CD4-positive, alpha-beta T cell treated with Interleukin-1 beta for 1 hour (primary cell): ENCODE data around the gene VILL.
"Not testable (repeated sequence)": the region's sequence is repeated elsewhere in the genome, so short reads cannot be mapped to it uniquely, and the experiment has no call there.

Source experiments
- DNase-seq, 2 donors: peaks; one replicate each; pipeline ENCODE4 v3.0.0-alpha.2; 2020 to 2022

The VILL gene

GRCh38 chr3:38039899-38040261 lies 49.3 kb downstream of the VILL start:
- DNase-seq = peak; percentile 68 to 74

- no peak for DNase-seq
Measured at GRCh38 chr3:38040401-38040800, 49.8 kb downstream of the VILL start.

GRCh38 chr3:38043486-38043885 lies 52.9 kb downstream of the VILL start:
- DNase-seq = no peak

GRCh38 chr3:38046027-38046426 lies 55.4 kb downstream of the VILL start:
- DNase-seq = no peak

- DNase-seq = no peak
Measured at GRCh38 chr3:38046821-38047220, 56.2 kb downstream of the VILL start.

GRCh38 chr3:38047896-38048295 lies 57.3 kb downstream of the VILL start:
- DNase-seq = no peak

- no peak for DNase-seq
Measured at GRCh38 chr3:38049358-38050126, 59.0 kb downstream of the VILL start.

GRCh38 chr3:38051131-38051530 lies 60.5 kb downstream of the VILL start:
- DNase-seq = no peak

- not testable (repeated sequence) for DNase-seq
Measured at GRCh38 chr3:38053286-38053685, 62.7 kb downstream of the VILL start.

- not testable (repeated sequence) for DNase-seq
Measured at GRCh38 chr3:38053813-38054498, 63.4 kb downstream of the VILL start.

- no peak for DNase-seq
Measured at GRCh38 chr3:38054499-38055001, 64.0 kb downstream of the VILL start.
